ENCODE measurements around the gene HHIP. TPM values are rescaled to one million over a fixed set of nuclear protein-coding genes. Genes with fewer than 3 reads are reported as not detected.

Gene HHIP
- total and polyA plus RNA-seq, 2 of the 13 experiments (the other 11 are each of a cell fraction or from before 2014, with no cell fraction given), result not detected

GRCh38 chr4:144787365-144788258 is 141.7 kb downstream of the HHIP start:
- no peak overlapping the region for H2AFZ ChIP-seq (ENCODE audit: low read length)
- peak; percentile 34 for DNase-seq (ENCODE audit: low spot score)
- WGBS (ENCODE audit: low lambda C conversion rate), result 27% methylated on average over 2 of the region's 2 CpGs
- no peaks in the 10 kb centered on the region for H3K9me3 ChIP-seq (ENCODE audit: low read length)
- no peak overlapping the region for H3K4me3 ChIP-seq (replicated peaks in 1 of 3; ENCODE audit: insufficient read depth in 1 of 3, low read depth in 2 of 3, low read length in 3 of 3)
- ChIA-PET POLR2A (no interaction called here), CTCF (ENCODE audit: low intra/inter-chr PET ratio, low total read pairs) (interaction anchor here (1.2 kb wide), 1 partner anchor 613 kb away, joined by 4 read pairs; no protein-coding TSS in a partner anchor)
- no peak overlapping the region for H3K27ac ChIP-seq (ENCODE audit: extremely low read length, insufficient read depth, low read length)
- BruUV-seq (replicated peaks), result no TSS peak
- no peaks in the 10 kb centered on the region for H3K79me2 ChIP-seq (ENCODE audit: insufficient read depth, low read length)
- H3K27me3 ChIP-seq (ENCODE audit: control insufficient read depth in 1 of 2, insufficient read depth in 2 of 2, low read length in 2 of 2), result no peaks in the 10 kb centered on the region
- FAIRE-seq, result peak; percentile 50
- no peak overlapping the region for H3K9ac ChIP-seq (ENCODE audit: insufficient read depth, low read depth, low read length)
- intact Hi-C loops (cut with micrococcal nuclease; ENCODE audit: unreplicated experiment), result loop anchor here (5.0 kb wide), 1 partner anchor 275 kb away; no protein-coding TSS in a partner anchor
- H3K36me3 ChIP-seq (replicated peaks in 1 of 2; ENCODE audit: control insufficient read depth in 1 of 2, insufficient read depth in 2 of 2, low read length in 2 of 2), result no peaks in the 10 kb centered on the region
- no peaks in the 10 kb centered on the region for H4K20me1 ChIP-seq (ENCODE audit: insufficient read depth, low read length)
- H3K4me2 ChIP-seq (ENCODE audit: low read depth, low read length), result no peak overlapping the region
- in situ Hi-C loops (cut with HindIII; ENCODE audit: extremely low pct_ligation_motif_present, low pct_unique_long_range_greater_than_20kb), result loop anchor here (25.0 kb wide), 1 partner anchor 600 kb away; no protein-coding TSS in a partner anchor
- ATAC-seq, result no peak; the same call in 2 of the 3 replicates
- no peaks in the 10 kb centered on the region for H3K4me1 ChIP-seq (ENCODE audit: insufficient read depth, low read length)
- TF ChIP-seq E2F5 (CRISPR knock-in tag; conservative IDR thresholded peaks at IDR 0.05) (no peak), MTA1 (CRISPR knock-in tag; IDR thresholded peaks at IDR 0.05; ENCODE audit: borderline replicate concordance) (no peak), DRAP1 (CRISPR knock-in tag; IDR thresholded peaks at IDR 0.05) (no peak), ZNF83 (CRISPR knock-in tag; IDR thresholded peaks at IDR 0.05; ENCODE audit: borderline replicate concordance) (no peak), STAG1 (CRISPR knock-in tag; IDR thresholded peaks at IDR 0.05) (peak; percentile 44), CTCF (CRISPR knock-in tag; IDR thresholded peaks at IDR 0.05) (peak; percentile 48), RORA (CRISPR knock-in tag; IDR thresholded peaks at IDR 0.05) (no peak), ZNF710 (CRISPR knock-in tag; IDR thresholded peaks at IDR 0.05; ENCODE audit: borderline replicate concordance) (no peak), IRX3 (CRISPR knock-in tag; IDR thresholded peaks at IDR 0.05; ENCODE audit: borderline replicate concordance, low read depth) (no peak)
- TF ChIP-seq, protein P1, sequence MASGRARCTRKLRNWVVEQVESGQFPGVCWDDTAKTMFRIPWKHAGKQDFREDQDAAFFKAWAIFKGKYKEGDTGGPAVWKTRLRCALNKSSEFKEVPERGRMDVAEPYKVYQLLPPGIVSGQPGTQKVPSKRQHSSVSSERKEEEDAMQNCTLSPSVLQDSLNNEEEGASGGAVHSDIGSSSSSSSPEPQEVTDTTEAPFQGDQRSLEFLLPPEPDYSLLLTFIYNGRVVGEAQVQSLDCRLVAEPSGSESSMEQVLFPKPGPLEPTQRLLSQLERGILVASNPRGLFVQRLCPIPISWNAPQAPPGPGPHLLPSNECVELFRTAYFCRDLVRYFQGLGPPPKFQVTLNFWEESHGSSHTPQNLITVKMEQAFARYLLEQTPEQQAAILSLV (CRISPR knock-in tag; IDR thresholded peaks at IDR 0.05; ENCODE audit: borderline replicate concordance), result no peak
- TF ChIP-seq, protein P2, sequence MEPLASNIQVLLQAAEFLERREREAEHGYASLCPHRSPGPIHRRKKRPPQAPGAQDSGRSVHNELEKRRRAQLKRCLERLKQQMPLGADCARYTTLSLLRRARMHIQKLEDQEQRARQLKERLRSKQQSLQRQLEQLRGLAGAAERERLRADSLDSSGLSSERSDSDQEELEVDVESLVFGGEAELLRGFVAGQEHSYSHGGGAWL (CRISPR knock-in tag; IDR thresholded peaks at IDR 0.05), result no peak
- TF ChIP-seq, protein P3, sequence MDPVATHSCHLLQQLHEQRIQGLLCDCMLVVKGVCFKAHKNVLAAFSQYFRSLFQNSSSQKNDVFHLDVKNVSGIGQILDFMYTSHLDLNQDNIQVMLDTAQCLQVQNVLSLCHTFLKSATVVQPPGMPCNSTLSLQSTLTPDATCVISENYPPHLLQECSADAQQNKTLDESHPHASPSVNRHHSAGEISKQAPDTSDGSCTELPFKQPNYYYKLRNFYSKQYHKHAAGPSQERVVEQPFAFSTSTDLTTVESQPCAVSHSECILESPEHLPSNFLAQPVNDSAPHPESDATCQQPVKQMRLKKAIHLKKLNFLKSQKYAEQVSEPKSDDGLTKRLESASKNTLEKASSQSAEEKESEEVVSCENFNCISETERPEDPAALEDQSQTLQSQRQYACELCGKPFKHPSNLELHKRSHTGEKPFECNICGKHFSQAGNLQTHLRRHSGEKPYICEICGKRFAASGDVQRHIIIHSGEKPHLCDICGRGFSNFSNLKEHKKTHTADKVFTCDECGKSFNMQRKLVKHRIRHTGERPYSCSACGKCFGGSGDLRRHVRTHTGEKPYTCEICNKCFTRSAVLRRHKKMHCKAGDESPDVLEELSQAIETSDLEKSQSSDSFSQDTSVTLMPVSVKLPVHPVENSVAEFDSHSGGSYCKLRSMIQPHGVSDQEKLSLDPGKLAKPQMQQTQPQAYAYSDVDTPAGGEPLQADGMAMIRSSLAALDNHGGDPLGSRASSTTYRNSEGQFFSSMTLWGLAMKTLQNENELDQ (CRISPR knock-in tag; IDR thresholded peaks at IDR 0.05; ENCODE audit: borderline replicate concordance), result no peak

Measured in HepG2 (cell line).